Measurements from ENCODE around the gene PAIP2.
"Not testable (repeated sequence)": the region's sequence is repeated elsewhere in the genome, so short reads cannot be mapped to it uniquely, and the experiment has no call there.

Gene PAIP2

DNA sequence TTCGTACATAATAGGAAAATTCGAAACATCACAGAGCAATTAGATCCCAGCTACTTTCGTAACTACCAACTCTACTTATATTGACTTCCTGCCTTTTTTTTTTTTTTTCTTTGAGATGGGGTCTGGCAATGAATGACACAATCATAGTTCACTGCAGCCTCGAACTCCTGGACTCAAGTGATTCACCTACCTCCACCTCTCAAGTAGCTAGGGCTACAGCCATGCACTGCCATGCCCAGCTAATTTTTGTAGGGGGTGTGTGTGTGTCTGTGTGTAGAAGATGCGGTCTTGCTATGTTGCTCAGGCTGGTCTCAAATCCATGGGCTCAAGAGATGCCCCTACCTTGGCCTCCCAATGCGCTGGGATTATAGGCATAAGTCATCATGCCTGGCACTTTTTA is 5.8 kb upstream of the PAIP2 start:
- H3K4me3 ChIP-seq (ENCODE audit: low read length), result no peak overlapping the region
- TF ChIP-seq, protein P1, sequence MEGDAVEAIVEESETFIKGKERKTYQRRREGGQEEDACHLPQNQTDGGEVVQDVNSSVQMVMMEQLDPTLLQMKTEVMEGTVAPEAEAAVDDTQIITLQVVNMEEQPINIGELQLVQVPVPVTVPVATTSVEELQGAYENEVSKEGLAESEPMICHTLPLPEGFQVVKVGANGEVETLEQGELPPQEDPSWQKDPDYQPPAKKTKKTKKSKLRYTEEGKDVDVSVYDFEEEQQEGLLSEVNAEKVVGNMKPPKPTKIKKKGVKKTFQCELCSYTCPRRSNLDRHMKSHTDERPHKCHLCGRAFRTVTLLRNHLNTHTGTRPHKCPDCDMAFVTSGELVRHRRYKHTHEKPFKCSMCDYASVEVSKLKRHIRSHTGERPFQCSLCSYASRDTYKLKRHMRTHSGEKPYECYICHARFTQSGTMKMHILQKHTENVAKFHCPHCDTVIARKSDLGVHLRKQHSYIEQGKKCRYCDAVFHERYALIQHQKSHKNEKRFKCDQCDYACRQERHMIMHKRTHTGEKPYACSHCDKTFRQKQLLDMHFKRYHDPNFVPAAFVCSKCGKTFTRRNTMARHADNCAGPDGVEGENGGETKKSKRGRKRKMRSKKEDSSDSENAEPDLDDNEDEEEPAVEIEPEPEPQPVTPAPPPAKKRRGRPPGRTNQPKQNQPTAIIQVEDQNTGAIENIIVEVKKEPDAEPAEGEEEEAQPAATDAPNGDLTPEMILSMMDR (conservative IDR thresholded peaks at IDR 0.05; ENCODE audit: low read depth, low read length), result no peak
- no peak for DNase-seq (ENCODE audit: low read depth)

GRCh38 chr5:139340051-139340450 is 1.6 kb upstream of the PAIP2 start:
- DNase-seq (ENCODE audit: low read depth), result no peak
- TF ChIP-seq, protein P1 (conservative IDR thresholded peaks at IDR 0.05; ENCODE audit: low read depth, low read length), result no peak
- no peak overlapping the region for H3K4me3 ChIP-seq (ENCODE audit: low read length)

DNA sequence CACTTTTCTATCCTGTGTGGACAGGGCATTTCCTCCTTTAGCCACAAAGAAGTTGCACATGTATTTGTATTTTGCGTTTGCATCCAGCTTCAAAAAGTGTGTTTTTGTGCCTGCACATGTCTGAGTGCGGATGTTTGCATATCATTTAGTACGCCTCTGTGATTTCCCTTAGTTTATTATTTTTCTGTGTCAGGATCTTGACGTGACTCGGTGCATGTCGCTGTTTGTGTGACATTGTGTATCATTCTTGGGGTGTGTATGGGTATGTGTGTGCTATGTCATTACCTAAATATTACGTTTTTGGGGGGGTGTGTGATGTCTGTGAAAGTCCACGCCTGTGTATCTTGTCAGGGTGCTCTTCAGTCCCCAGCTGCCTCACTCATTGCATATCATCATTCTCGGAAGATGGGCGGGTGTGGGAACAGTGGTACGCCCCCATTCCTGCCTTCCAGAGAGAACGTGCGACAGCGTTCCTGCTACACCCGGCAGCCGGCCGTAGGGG is 416 bp upstream of the PAIP2 start:
- TF ChIP-seq, protein P1 (conservative IDR thresholded peaks at IDR 0.05; ENCODE audit: low read depth, low read length), result no peak
- DNase-seq (ENCODE audit: low read depth), result no peak
- H3K4me3 ChIP-seq (ENCODE audit: low read length), result peak overlapping the region; percentile 97

GRCh38 chr5:139342423-139342723 is 719 bp downstream of the PAIP2 start:
- TF ChIP-seq, protein P1 (conservative IDR thresholded peaks at IDR 0.05; ENCODE audit: low read depth, low read length), result no peak
- no peak for DNase-seq (ENCODE audit: low read depth)

DNA sequence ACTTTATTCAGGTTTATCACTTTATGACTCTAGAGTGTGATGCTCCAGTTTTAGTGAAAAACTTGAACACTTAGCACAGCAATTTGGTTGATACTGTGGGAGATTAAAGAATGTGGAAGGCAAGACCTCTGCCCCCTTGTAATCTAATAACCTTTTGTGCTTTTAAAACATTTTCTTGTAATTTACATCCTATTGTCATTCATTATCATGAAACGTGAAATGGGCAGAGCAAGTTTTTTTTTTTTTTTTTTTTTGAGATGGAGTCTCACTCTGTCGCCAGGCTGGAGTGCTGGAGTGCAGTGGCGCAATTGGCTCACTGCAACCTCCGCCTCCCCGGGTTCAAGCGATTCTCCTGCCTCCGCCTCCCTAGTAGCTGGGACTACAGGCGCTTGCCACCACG is 1.8 kb downstream of the PAIP2 start:
- TF ChIP-seq, protein P1 (conservative IDR thresholded peaks at IDR 0.05; ENCODE audit: low read depth, low read length), result no peak
- no peak for DNase-seq (ENCODE audit: low read depth)
- H3K4me3 ChIP-seq (ENCODE audit: low read length), result peak overlapping the region; percentile 97

More at GRCh38 chr5:139342423-139342723, 719 bp downstream of the PAIP2 start:
- peak overlapping the region; percentile 97 for H3K4me3 ChIP-seq (ENCODE audit: low read length)

DNA sequence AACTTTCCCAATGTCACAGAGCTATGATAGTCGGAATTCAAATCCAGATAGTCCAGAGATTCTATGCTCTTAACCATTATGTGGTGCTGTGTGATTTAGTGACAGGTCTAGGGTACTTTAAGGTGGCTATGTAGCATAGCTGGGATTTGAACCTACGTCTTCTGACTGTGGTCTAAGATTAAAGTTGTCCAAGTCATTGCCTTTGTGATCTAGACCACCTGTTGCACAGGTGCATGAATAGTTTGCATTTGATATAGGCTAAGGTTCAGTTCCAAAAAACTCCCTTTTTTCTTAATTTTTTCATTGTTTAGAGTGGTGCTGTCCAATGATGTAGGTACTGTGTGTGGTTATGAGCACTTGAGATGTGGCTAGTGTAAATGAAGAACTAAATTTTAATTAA is 2.5 kb downstream of the PAIP2 start:
- TF ChIP-seq, protein P1 (conservative IDR thresholded peaks at IDR 0.05; ENCODE audit: low read depth, low read length), result no peak
- no peak overlapping the region for H3K4me3 ChIP-seq (ENCODE audit: low read length)
- DNase-seq (ENCODE audit: low read depth), result no peak

DNA sequence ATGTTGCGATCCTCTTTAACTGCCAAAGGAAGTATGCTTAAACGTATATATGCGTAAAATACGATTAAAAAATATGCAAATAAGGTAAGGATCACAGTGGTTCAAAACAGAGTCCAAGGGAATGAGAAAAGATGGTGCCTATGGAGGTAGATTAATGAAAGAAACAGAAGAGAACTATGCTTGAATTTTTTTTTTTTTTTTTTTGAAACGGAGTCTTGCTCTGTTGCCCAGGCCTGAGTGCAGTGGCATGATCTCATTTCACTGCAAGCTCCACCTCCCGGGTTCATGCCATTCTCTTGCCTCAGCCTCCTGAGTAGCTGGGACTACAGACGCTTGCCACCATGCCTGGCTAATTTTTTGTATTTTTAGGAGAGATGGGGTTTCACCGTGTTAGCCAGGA is 3.8 kb downstream of the PAIP2 start:
- H3K4me3 ChIP-seq (ENCODE audit: low read length); DNase-seq (ENCODE audit: low read depth): not testable (repeated sequence)

- not testable (repeated sequence) for H3K4me3 ChIP-seq (ENCODE audit: low read length); DNase-seq (ENCODE audit: low read depth)
Observed at GRCh38 chr5:139347863-139348262, 6.2 kb downstream of the PAIP2 start.
